Endothelial cell of umbilical vein (primary cell): ENCODE data around the gene KCNH1. TPM values are rescaled to one million over a fixed set of nuclear protein-coding genes. Genes with fewer than 3 reads are reported as not detected.

ENCODE experiments used
- BruUV-seq: library from RNA; stranded (reverse); fragments of 400-500 nt; replicated peaks from 2 replicates; lab custom pipeline; 2021; lab: Mats Ljungman, UMichigan
- CTCF ChIA-PET: fragments of 300-600, 350-600 bp; sonication (Branson Sonifier 250); formaldehyde crosslinking; loops from one replicate; lab custom pipeline; 2021; ENCODE audit warnings: antibody characterized with exemption, inconsistent platforms; lab: Charles Lee
- POLR2A ChIA-PET: fragments of 300-600, 350-600 bp; sonication (Branson Sonifier 250); formaldehyde crosslinking; loops from one replicate; lab custom pipeline; 2021; ENCODE audit warnings: antibody characterized with exemption, inconsistent platforms; lab: Charles Lee
- DNase-seq: peaks from one replicate; pipeline ENCODE4 v3.0.0-alpha.2; 2011; ENCODE audit warnings: low read depth, low spot score
- FAIRE-seq: peaks from 2 replicates; lab custom pipeline; 2011; peaks lifted over from hg19 to GRCh38; lab: Jason Lieb, UNC
- H2AFZ ChIP-seq: 2 replicates; pipeline ENCODE4 v1.6.0; 2012; ENCODE audit warnings: low read depth, low read length, control low read depth, inconsistent platforms
- H3K27ac ChIP-seq: 2 replicates; pipeline ENCODE4 v1.5.1; 2011; ENCODE audit warnings: low read depth, mild to moderate bottlenecking, control low read depth, low read length, moderate library complexity; ENCODE audit not compliant: insufficient read depth
- H3K27me3 ChIP-seq, 2 experiments: 2 replicates each; pipeline versions ENCODE4 v1.6.0 to v1.6.1; 2011; ENCODE audit warnings: low read length in 2 of 2, mixed read lengths in 1 of 2; ENCODE audit not compliant: control insufficient read depth in 2 of 2, insufficient read depth in 2 of 2
- H3K36me3 ChIP-seq, 2 experiments: 2 replicates in 1 of 2; 3 replicates in 1 of 2; pipeline ENCODE4 v1.5.1; 2011; ENCODE audit warnings: low read length in 2 of 2, mild to moderate bottlenecking in 1 of 2, moderate library complexity in 1 of 2; ENCODE audit not compliant: control insufficient read depth in 2 of 2, insufficient read depth in 2 of 2; ENCODE audit errors: extremely low read depth in 1 of 2
- H3K4me1 ChIP-seq: 3 replicates; pipeline ENCODE4 v1.5.1; 2011; ENCODE audit warnings: mild to moderate bottlenecking, low read length; ENCODE audit not compliant: control insufficient read depth, insufficient read depth; ENCODE audit errors: extremely low read depth
- H3K4me2 ChIP-seq: 2 replicates; pipeline ENCODE4 v1.6.1; 2011; ENCODE audit warnings: low read length, control low read depth, mixed read lengths; ENCODE audit not compliant: insufficient read depth
- H3K4me3 ChIP-seq, 3 experiments: fragments of 200-600 bp in 1 of 3; sonication (generic), shearing (Covaris generic) in 1 of 3; replicated peaks in 1 of 3; 2 replicates each; pipeline ENCODE4 v1.5.1; 2011 to 2016; ENCODE audit warnings: control low read depth in 3 of 3, low read length in 3 of 3, mild to moderate bottlenecking in 2 of 3, inconsistent platforms in 1 of 3, low read depth in 1 of 3, moderate library complexity in 1 of 3; ENCODE audit not compliant: insufficient read depth in 1 of 3
- H3K79me2 ChIP-seq: 2 replicates; pipeline ENCODE4 v1.6.0; 2012; ENCODE audit warnings: low read length, inconsistent platforms; ENCODE audit not compliant: control insufficient read depth, insufficient read depth
- H3K9ac ChIP-seq: replicated peaks from 2 replicates; pipeline ENCODE3; 2011; ENCODE audit warnings: low read length, control low read depth; ENCODE audit not compliant: insufficient read depth; ENCODE audit errors: extremely low read depth
- H3K9me1 ChIP-seq: replicated peaks from 3 replicates; pipeline ENCODE4 v1.6.0; 2011; ENCODE audit warnings: mild to moderate bottlenecking, low read length; ENCODE audit not compliant: control insufficient read depth, insufficient read depth; ENCODE audit errors: extremely low read depth
- H3K9me3 ChIP-seq: replicated peaks from 2 replicates; pipeline ENCODE4 v1.5.1; 2012; ENCODE audit warnings: low read length, inconsistent platforms; ENCODE audit not compliant: control insufficient read depth, insufficient read depth
- H4K20me1 ChIP-seq: replicated peaks from 2 replicates; pipeline ENCODE3; 2011; ENCODE audit warnings: mild to moderate bottlenecking, low read length; ENCODE audit not compliant: control insufficient read depth, insufficient read depth; ENCODE audit errors: extremely low read depth
- FOS ChIP-seq: IDR thresholded peaks from 2 replicates; pipeline ENCODE4 v1.6.1; 2011; ENCODE audit warnings: mild to moderate bottlenecking, low read length, moderate library complexity, borderline replicate concordance; ENCODE audit not compliant: insufficient read depth
- MYC ChIP-seq: IDR thresholded peaks from one replicate; pipeline ENCODE4 v1.6.1; 2011; ENCODE audit warnings: mild to moderate bottlenecking, low read depth, low read length
- POLR2AphosphoS5 ChIP-seq: IDR thresholded peaks from 2 replicates; pipeline ENCODE4 v1.6.1; 2012; ENCODE audit warnings: low read depth, mild to moderate bottlenecking, control low read depth, low read length, moderate library complexity; ENCODE audit not compliant: insufficient read depth
- dilution Hi-C: fragments of 300-500 bp; cut with MboI; formaldehyde crosslinking; loops from one replicate; pipeline ENCODE4 v1.15.0; 2019; ENCODE audit warnings: low sequenced_read_pairs; ENCODE audit not compliant: extremely low pct_ligation_motif_present
- intact Hi-C: fragments of 100-400 bp; cut with micrococcal nuclease; formaldehyde crosslinking; loops from one replicate; pipeline ENCODE4 v1.10.0; 2022
- polyA plus RNA-seq, 4 experiments: library from polyadenylated mRNA; depleted of rRNA in 3 of 4; stranded (reverse) in 3 of 4; unstranded in 1 of 4; fragments of >200 nt; gene quantifications; 2 replicates each; pipeline versions ENCODE4 v1.2.1 to v1.2.3, GENCODE V29; 2011 to 2012; ENCODE audit warnings: missing spikeins in 1 of 4
- total RNA-seq: library from RNA; stranded (reverse); gene quantifications from 2 replicates; pipeline ENCODE4 v1.2.3, GENCODE V29; 2021
- TF ChIP-seq, protein P1 (sequence below): IDR thresholded peaks from 2 replicates; pipeline ENCODE4 v1.6.1; 2011; ENCODE audit not compliant: insufficient read depth, insufficient read length

The KCNH1 gene
- total and polyA plus RNA-seq, 2 donors (not counting 3 experiments of a cell fraction or from before 2014, with no cell fraction given) = not detected

DNA sequence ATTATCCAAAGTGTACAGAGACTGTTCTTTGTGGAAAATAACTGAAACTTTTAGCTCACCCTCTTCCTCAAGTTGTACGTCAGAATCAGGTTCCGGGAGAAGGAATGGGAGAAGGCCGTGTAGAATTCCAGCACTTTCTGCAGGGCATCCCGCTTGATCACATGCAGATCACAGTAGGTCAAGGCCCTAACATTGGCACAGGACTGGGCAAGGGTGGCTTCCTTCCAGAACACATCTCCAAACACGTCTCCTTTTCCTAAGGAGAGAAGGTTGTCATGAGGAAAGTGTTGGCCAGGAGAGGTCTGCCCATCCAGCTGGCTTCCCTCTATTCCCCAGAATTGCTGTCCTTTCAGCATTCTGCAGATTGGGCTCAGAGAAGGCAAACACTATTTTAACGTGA is 358.7 kb downstream of the KCNH1 start:
- H3K36me3 ChIP-seq = no peaks in the 10 kb centered on the region
- H3K4me1 ChIP-seq = no peaks in the 10 kb centered on the region
- no peak overlapping the region for H3K4me2 ChIP-seq
- no peaks in the 10 kb centered on the region for H3K27me3 ChIP-seq
- dilution Hi-C loops = no loop called here
- H4K20me1 ChIP-seq = no peaks in the 10 kb centered on the region
- no peak overlapping the region for H3K4me3 ChIP-seq
- no TSS peak for BruUV-seq
- FAIRE-seq (no peak), DNase-seq (no peak)
- no peak overlapping the region for H3K27ac ChIP-seq
- H2AFZ ChIP-seq = no peak overlapping the region
- ChIA-PET CTCF (no interaction called here), POLR2A (no interaction called here)
- no peak for TF ChIP-seq POLR2AphosphoS5
- H3K79me2 ChIP-seq = no peaks in the 10 kb centered on the region
- H3K9ac ChIP-seq = no peak overlapping the region
- H3K9me3 ChIP-seq = peaks cover 4% of the 10 kb centered on the region
- intact Hi-C loops = no loop called here
- H3K9me1 ChIP-seq = no peaks in the 10 kb centered on the region

DNA sequence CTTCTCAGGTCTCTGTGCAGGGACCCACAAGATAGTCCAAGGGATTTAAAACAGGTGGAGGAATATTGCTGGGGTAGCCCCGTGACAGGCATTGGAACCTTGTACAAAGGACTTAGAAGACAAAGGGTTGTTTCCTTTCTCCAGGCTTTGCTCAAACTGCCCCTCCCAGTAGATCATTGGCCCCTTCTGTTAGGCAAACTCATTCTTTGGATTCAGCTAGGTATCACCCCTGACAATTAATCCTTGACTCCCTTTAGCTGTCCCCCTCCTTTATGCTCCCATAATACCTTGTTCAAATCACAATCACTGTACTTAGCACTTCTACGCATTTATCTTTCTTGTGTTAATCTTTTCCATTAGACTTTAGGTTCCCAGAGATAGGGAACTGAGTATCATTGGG is 360.5 kb downstream of the KCNH1 start:
- Histone ChIP-seq H3K9ac (no peak overlapping the region), H3K36me3 (no peaks in the 10 kb centered on the region), H3K9me3 (peaks cover 4% of the 10 kb centered on the region), H3K4me1 (no peaks in the 10 kb centered on the region), H3K4me3 (no peak overlapping the region), H3K27ac (no peak overlapping the region), H3K4me2 (no peak overlapping the region), H3K9me1 (no peaks in the 10 kb centered on the region), H3K79me2 (no peaks in the 10 kb centered on the region), H2AFZ (no peak overlapping the region), H3K27me3 (no peaks in the 10 kb centered on the region), H4K20me1 (no peaks in the 10 kb centered on the region)
- TF ChIP-seq, protein P1, sequence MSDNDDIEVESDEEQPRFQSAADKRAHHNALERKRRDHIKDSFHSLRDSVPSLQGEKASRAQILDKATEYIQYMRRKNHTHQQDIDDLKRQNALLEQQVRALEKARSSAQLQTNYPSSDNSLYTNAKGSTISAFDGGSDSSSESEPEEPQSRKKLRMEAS = no peak
- TF ChIP-seq FOS (no peak), MYC (no peak)
- FAIRE-seq = no peak
- CTCF ChIA-PET = no interaction called here
- no TSS peak for BruUV-seq
- POLR2A ChIA-PET = no interaction called here
- dilution Hi-C loops = no loop called here
- intact Hi-C loops = no loop called here
- no peak for DNase-seq
